PFSK-1 (cell line): Measurements from ENCODE around the gene PGA5.

Source experiments
- FOXP2 ChIP-seq: optimal IDR thresholded peaks from 2 replicates; pipeline ENCODE3; 2011; ENCODE audit warnings: borderline replicate concordance, control low read depth, inconsistent platforms; ENCODE audit not compliant: insufficient read depth; ENCODE audit errors: extremely low read length, extremely low read depth
- POLR2AphosphoS5 ChIP-seq: IDR thresholded peaks from 2 replicates; pipeline ENCODE4 v1.6.1; 2012; ENCODE audit warnings: low read depth, mild to moderate bottlenecking, control low read depth, low read length, moderate library complexity
- REST ChIP-seq, 2 experiments: IDR thresholded peaks; 2 replicates each; pipeline versions ENCODE4 v1.6.1 to v1.8.0; 2011 to 2012; ENCODE audit warnings: low read depth in 2 of 2, low read length in 2 of 2, control low read depth in 1 of 2, inconsistent platforms in 1 of 2, mild to moderate bottlenecking in 1 of 2, moderate library complexity in 1 of 2; ENCODE audit not compliant: insufficient read depth in 1 of 2
- SIN3A ChIP-seq: IDR thresholded peaks from 2 replicates; pipeline ENCODE4 v1.6.1; 2012; ENCODE audit warnings: mild to moderate bottlenecking, low read length, moderate library complexity, borderline replicate concordance; ENCODE audit not compliant: insufficient read depth
- TAF1 ChIP-seq: IDR thresholded peaks from 2 replicates; pipeline ENCODE4 v1.6.1; 2012; ENCODE audit warnings: low read length, control low read depth, borderline replicate concordance; ENCODE audit not compliant: insufficient read depth

The PGA5 gene

GRCh38 chr11:61256710-61257482 is 15.9 kb downstream of the PGA5 start:
- TF ChIP-seq FOXP2: no peak
- TF ChIP-seq POLR2AphosphoS5: no peak
- TF ChIP-seq TAF1: no peak
- no peak for TF ChIP-seq REST (IDR thresholded peaks at IDR 0.05; ENCODE audit: insufficient read depth in 1 of 2, low read depth in 2 of 2, low read length in 2 of 2)
- no peak for TF ChIP-seq SIN3A

GRCh38 chr11:61258546-61258945 is 17.6 kb downstream of the PGA5 start:
- TF ChIP-seq REST (IDR thresholded peaks at IDR 0.05; ENCODE audit: insufficient read depth in 1 of 2, low read depth in 2 of 2, low read length in 2 of 2) (no peak), POLR2AphosphoS5 (no peak), SIN3A (no peak), TAF1 (no peak), FOXP2 (no peak)

GRCh38 chr11:61259363-61259762 is 18.4 kb downstream of the PGA5 start:
- TF ChIP-seq TAF1 (no peak), SIN3A (no peak), FOXP2 (no peak), REST (IDR thresholded peaks at IDR 0.05; ENCODE audit: insufficient read depth in 1 of 2, low read depth in 2 of 2, low read length in 2 of 2) (no peak), POLR2AphosphoS5 (no peak)

GRCh38 chr11:61264371-61264770 is 23.4 kb downstream of the PGA5 start:
- no peak for TF ChIP-seq FOXP2
- TF ChIP-seq TAF1: no peak
- TF ChIP-seq POLR2AphosphoS5: no peak
- TF ChIP-seq REST (IDR thresholded peaks at IDR 0.05; ENCODE audit: insufficient read depth in 1 of 2, low read depth in 2 of 2, low read length in 2 of 2): no peak
- TF ChIP-seq SIN3A: no peak

- TF ChIP-seq POLR2AphosphoS5 (no peak), REST (IDR thresholded peaks at IDR 0.05; ENCODE audit: insufficient read depth in 1 of 2, low read depth in 2 of 2, low read length in 2 of 2) (no peak), TAF1 (no peak), SIN3A (no peak)
Observed at GRCh38 chr11:61264795-61265194, 23.8 kb downstream of the PGA5 start.
